ENCODE results near the gene DHX34. TPM values are rescaled to one million over a fixed set of nuclear protein-coding genes. Genes with fewer than 3 reads are reported as not detected.

The DHX34 gene
- total RNA-seq, 2 donors from 2014 or later = 20.4 to 21.3 TPM

GRCh38 chr19:47402504-47402903 lies 53.4 kb downstream of the DHX34 start:
- no peak overlapping the region for H3K27ac ChIP-seq
- TF ChIP-seq, protein P1, sequence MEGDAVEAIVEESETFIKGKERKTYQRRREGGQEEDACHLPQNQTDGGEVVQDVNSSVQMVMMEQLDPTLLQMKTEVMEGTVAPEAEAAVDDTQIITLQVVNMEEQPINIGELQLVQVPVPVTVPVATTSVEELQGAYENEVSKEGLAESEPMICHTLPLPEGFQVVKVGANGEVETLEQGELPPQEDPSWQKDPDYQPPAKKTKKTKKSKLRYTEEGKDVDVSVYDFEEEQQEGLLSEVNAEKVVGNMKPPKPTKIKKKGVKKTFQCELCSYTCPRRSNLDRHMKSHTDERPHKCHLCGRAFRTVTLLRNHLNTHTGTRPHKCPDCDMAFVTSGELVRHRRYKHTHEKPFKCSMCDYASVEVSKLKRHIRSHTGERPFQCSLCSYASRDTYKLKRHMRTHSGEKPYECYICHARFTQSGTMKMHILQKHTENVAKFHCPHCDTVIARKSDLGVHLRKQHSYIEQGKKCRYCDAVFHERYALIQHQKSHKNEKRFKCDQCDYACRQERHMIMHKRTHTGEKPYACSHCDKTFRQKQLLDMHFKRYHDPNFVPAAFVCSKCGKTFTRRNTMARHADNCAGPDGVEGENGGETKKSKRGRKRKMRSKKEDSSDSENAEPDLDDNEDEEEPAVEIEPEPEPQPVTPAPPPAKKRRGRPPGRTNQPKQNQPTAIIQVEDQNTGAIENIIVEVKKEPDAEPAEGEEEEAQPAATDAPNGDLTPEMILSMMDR (IDR thresholded peaks at IDR 0.05) = no peak
- no peaks in the 10 kb centered on the region for H3K27me3 ChIP-seq (replicated peaks; ENCODE audit: insufficient read depth)
- H3K4me1 ChIP-seq (ENCODE audit: control insufficient read depth in 1 of 2, low read depth in 2 of 2) = no peaks in the 10 kb centered on the region
- no peak overlapping the region for H3K4me3 ChIP-seq
- DNase-seq (ENCODE audit: low spot score) = no peak
- ATAC-seq (ENCODE audit: insufficient number of reproducible peaks, low FRiP score, low read depth) = no peak
- no peaks in the 10 kb centered on the region for H3K36me3 ChIP-seq
- no peaks in the 10 kb centered on the region for H3K9me3 ChIP-seq

- TF ChIP-seq, protein P1 (IDR thresholded peaks at IDR 0.05) = no peak
- DNase-seq (ENCODE audit: low spot score) = no peak
- ATAC-seq (ENCODE audit: insufficient number of reproducible peaks, low FRiP score, low read depth) = no peak
- no peaks in the 10 kb centered on the region for H3K4me1 ChIP-seq (ENCODE audit: control insufficient read depth in 1 of 2, low read depth in 2 of 2)
- no peaks in the 10 kb centered on the region for H3K36me3 ChIP-seq
- no peaks in the 10 kb centered on the region for H3K9me3 ChIP-seq
- H3K27me3 ChIP-seq (replicated peaks; ENCODE audit: insufficient read depth) = no peaks in the 10 kb centered on the region
- H3K4me3 ChIP-seq = no peak overlapping the region
- no peak overlapping the region for H3K27ac ChIP-seq
Measured at GRCh38 chr19:47404334-47405196, 55.5 kb downstream of the DHX34 start.

DNA sequence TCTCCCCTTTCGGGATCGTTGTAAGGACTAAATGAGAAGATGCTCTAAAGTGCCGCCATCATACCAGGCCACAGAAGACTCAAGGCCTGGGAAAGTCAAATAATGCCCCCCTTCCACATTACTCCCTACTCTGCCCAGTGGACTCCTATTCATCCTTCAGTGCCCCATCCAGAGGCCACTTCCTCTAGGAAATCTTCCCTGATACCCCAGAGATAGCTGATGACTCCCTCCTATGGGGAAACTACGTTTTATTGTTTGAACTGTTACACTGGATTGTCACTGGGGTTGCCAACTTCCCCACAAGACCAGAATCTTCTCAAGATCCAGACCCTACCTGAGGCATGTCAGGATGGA lies 56.1 kb downstream of the DHX34 start:
- Histone ChIP-seq H3K27me3 (replicated peaks; ENCODE audit: insufficient read depth) (no peaks in the 10 kb centered on the region), H3K36me3 (no peaks in the 10 kb centered on the region), H3K9me3 (no peaks in the 10 kb centered on the region), H3K27ac (no peak overlapping the region), H3K4me3 (no peak overlapping the region), H3K4me1 (ENCODE audit: control insufficient read depth in 1 of 2, low read depth in 2 of 2) (no peaks in the 10 kb centered on the region)
- TF ChIP-seq, protein P1 (IDR thresholded peaks at IDR 0.05) = no peak
- DNase-seq (ENCODE audit: low spot score) (no peak), ATAC-seq (ENCODE audit: insufficient number of reproducible peaks, low FRiP score, low read depth) (no peak)

DNA sequence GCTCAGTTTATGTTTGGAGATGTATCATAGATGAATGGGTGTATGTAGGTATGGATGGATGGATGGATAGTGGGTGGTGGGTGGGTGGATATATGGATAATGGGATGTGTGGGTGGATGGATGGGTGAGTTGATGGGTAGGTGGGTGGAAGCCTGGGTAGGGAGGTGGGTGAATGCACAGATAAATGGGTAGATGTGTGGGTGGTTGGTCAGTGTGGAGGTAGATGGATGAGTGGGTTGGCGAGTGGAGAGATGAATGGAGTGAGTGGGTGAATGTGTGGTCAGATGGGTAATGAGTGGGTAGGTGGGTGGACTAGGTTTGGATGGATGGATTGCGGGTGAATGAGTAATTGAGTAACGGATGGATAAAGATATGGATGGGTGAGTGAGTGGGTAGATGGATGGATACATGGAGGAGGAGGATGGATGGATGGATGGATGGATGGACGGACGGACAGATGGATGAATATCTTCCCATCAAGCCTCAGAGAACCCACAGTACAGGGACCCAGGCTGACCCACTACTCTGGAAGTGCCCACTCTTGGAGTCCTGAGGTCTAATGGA lies 56.8 kb downstream of the DHX34 start:
- Histone ChIP-seq H3K4me1 (ENCODE audit: control insufficient read depth in 1 of 2, low read depth in 2 of 2) (no peaks in the 10 kb centered on the region), H3K4me3 (no peak overlapping the region), H3K36me3 (no peaks in the 10 kb centered on the region), H3K27me3 (replicated peaks; ENCODE audit: insufficient read depth) (no peaks in the 10 kb centered on the region), H3K9me3 (no peaks in the 10 kb centered on the region), H3K27ac (no peak overlapping the region)
- TF ChIP-seq, protein P1 (IDR thresholded peaks at IDR 0.05) = no peak
- DNase-seq (ENCODE audit: low spot score) = no peak
- no peak for ATAC-seq (ENCODE audit: insufficient number of reproducible peaks, low FRiP score, low read depth)

DNA sequence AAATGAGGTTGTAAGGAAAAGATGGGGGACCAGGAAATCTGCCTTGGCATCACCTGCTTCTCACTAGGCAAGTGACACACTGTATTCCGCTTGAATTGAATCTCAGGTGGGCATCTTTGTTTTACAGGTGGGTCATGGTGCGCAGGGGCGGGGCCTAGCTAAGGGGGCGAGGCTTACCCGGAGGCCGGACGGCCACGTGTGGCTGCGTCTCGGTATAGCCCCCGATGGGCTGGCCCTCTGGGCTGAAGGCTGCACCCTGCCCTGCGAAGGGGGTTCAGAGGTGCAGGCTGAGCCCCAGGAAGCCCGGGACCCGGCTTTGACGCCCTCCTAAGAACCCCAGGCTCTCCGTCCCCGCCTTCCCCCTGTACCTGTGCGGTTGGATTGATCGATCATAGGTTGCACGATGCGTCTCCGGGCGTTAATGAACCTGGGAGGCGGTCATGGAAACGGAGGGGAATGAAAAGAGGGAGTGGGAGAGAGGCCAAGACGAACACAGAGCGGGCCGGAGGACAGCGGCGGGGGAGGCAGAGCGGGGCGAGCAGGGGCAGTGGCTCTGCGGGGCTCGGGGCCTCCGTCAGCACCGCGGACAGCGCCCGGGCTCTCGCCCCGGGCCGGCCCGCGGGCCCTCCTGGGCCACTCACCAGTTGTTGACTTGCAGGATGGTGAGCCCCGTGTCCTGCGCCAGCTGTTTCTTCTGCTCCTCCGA lies 57.7 kb downstream of the DHX34 start:
- H3K9me3 ChIP-seq = no peaks in the 10 kb centered on the region
- TF ChIP-seq, protein P1 (IDR thresholded peaks at IDR 0.05) = no peak
- no peaks in the 10 kb centered on the region for H3K36me3 ChIP-seq
- H3K27me3 ChIP-seq (replicated peaks; ENCODE audit: insufficient read depth) = no peaks in the 10 kb centered on the region
- ATAC-seq (ENCODE audit: insufficient number of reproducible peaks, low FRiP score, low read depth) (no peak), DNase-seq (ENCODE audit: low spot score) (no peak)
- no peaks in the 10 kb centered on the region for H3K4me1 ChIP-seq (ENCODE audit: control insufficient read depth in 1 of 2, low read depth in 2 of 2)
- no peak overlapping the region for H3K4me3 ChIP-seq
- no peak overlapping the region for H3K27ac ChIP-seq
